CD14-positive monocyte (primary cell): ENCODE data around the gene H1-8. TPM values are rescaled to one million over a fixed set of nuclear protein-coding genes. Genes with fewer than 3 reads are reported as not detected.

Experiments used
- DNase-seq, 3 donors: peaks; one replicate each; pipeline ENCODE4 v3.0.0-alpha.2; 2011 to 2022
- H2AFZ ChIP-seq: 2 replicates; pipeline ENCODE4 v1.6.0; 2012; ENCODE audit warnings: mild to moderate bottlenecking, low read depth, low read length, inconsistent platforms; ENCODE audit not compliant: insufficient read depth, poor library complexity, severe bottlenecking
- H3K27ac ChIP-seq, 2 donors: 1 replicate in 1 of 2; 2 replicates in 1 of 2; pipeline ENCODE4 v1.5.1; 2012 to 2013; ENCODE audit warnings: low read length in 2 of 2, control low read depth in 1 of 2, inconsistent platforms in 1 of 2, low read depth in 1 of 2, mild to moderate bottlenecking in 1 of 2
- H3K27me3 ChIP-seq, 2 donors: one replicate each; pipeline versions ENCODE4 v1.6.0 to v1.6.1; 2011 to 2013; ENCODE audit warnings: low read length in 2 of 2; ENCODE audit not compliant: control insufficient read depth in 2 of 2, insufficient read depth in 2 of 2
- H3K36me3 ChIP-seq, 2 donors: replicated peaks in 1 of 2; 1 replicate in 1 of 2; 2 replicates in 1 of 2; pipeline versions ENCODE4 v1.5.1 to v1.6.1; 2012 to 2013; ENCODE audit warnings: low read length in 2 of 2, control low read depth in 1 of 2, inconsistent platforms in 1 of 2, mild to moderate bottlenecking in 1 of 2; ENCODE audit not compliant: insufficient read depth in 2 of 2, control insufficient read depth in 1 of 2
- H3K4me1 ChIP-seq, 2 donors: 1 replicate in 1 of 2; 2 replicates in 1 of 2; pipeline versions ENCODE4 v1.5.1 to v1.6.1; 2012 to 2013; ENCODE audit warnings: low read length in 2 of 2, control low read depth in 1 of 2, inconsistent platforms in 1 of 2, mild to moderate bottlenecking in 1 of 2, moderate library complexity in 1 of 2; ENCODE audit not compliant: insufficient read depth in 2 of 2, control insufficient read depth in 1 of 2
- H3K4me2 ChIP-seq: replicated peaks from 2 replicates; pipeline ENCODE3; 2012; ENCODE audit warnings: low read length, moderate library complexity, mild to moderate bottlenecking; ENCODE audit not compliant: poor library complexity, severe bottlenecking; ENCODE audit errors: extremely low read depth
- H3K4me3 ChIP-seq, 3 experiments: fragments of 200-600 bp in 1 of 3; sonication (generic) in 1 of 3; replicated peaks in 1 of 3; 1 replicate in 2 of 3; 2 replicates in 1 of 3; pipeline ENCODE4 v1.5.1; 2011 to 2013; ENCODE audit warnings: low read length in 3 of 3, mild to moderate bottlenecking in 3 of 3, control low read depth in 2 of 3, low read depth in 2 of 3, inconsistent platforms in 1 of 3, moderate library complexity in 1 of 3
- H3K79me2 ChIP-seq: 2 replicates; pipeline ENCODE4 v1.6.0; 2012; ENCODE audit warnings: mild to moderate bottlenecking, control low read depth, inconsistent platforms, low read length, moderate library complexity; ENCODE audit not compliant: insufficient read depth
- H3K9ac ChIP-seq: 2 replicates; pipeline ENCODE4 v1.6.0; 2017; ENCODE audit warnings: low read length, mild to moderate bottlenecking; ENCODE audit not compliant: insufficient read depth, poor library complexity, severe bottlenecking
- H3K9me3 ChIP-seq, 2 donors: replicated peaks in 1 of 2; 1 replicate in 1 of 2; 2 replicates in 1 of 2; pipeline versions ENCODE4 v1.5.1 to v1.6.1; 2012 to 2013; ENCODE audit warnings: low read length in 2 of 2, control low read depth in 1 of 2; ENCODE audit not compliant: control insufficient read depth in 1 of 2, insufficient read depth in 1 of 2
- H4K20me1 ChIP-seq: 2 replicates; pipeline ENCODE4 v1.6.0; 2012; ENCODE audit warnings: mild to moderate bottlenecking, low read length, control low read depth, moderate library complexity; ENCODE audit not compliant: insufficient read depth
- H3K27ac Mint-ChIP-seq, 7 donors: one replicate each; pipeline ENCODE4 v1.8.0; 2020; ENCODE audit warnings: mild to moderate bottlenecking in 7 of 7, mixed read lengths in 7 of 7, moderate library complexity in 6 of 7, inconsistent platforms in 2 of 7
- H3K27me3 Mint-ChIP-seq, 3 donors: one replicate each; pipeline ENCODE4 v1.8.0; 2021 to 2022; ENCODE audit warnings: low read depth in 3 of 3, mild to moderate bottlenecking in 3 of 3, mixed read lengths in 3 of 3, moderate library complexity in 3 of 3, inconsistent platforms in 1 of 3
- H3K36me3 Mint-ChIP-seq, 2 donors: one replicate each; pipeline ENCODE4 v1.8.0; 2020; ENCODE audit warnings: mixed read lengths in 2 of 2, inconsistent platforms in 1 of 2, mild to moderate bottlenecking in 1 of 2
- H3K4me1 Mint-ChIP-seq: one replicate; pipeline ENCODE4 v1.8.0; 2020; ENCODE audit warnings: mild to moderate bottlenecking, mixed read lengths
- H3K4me3 Mint-ChIP-seq, 2 donors: one replicate each; pipeline ENCODE4 v1.8.0; 2020; ENCODE audit warnings: mild to moderate bottlenecking in 2 of 2, mixed read lengths in 2 of 2, moderate library complexity in 1 of 2
- H3K9me3 Mint-ChIP-seq, 7 donors: one replicate each; pipeline ENCODE4 v1.8.0; 2020 to 2022; ENCODE audit warnings: mixed read lengths in 7 of 7, mild to moderate bottlenecking in 6 of 7, moderate library complexity in 6 of 7, inconsistent platforms in 2 of 7
- CTCF ChIP-seq: fragments of 200-600 bp; IDR thresholded peaks from one replicate; pipeline ENCODE4 v1.8.0; 2022; ENCODE audit warnings: antibody characterized with exemption, mild to moderate bottlenecking
- WGBS: methylation state at CpG from one replicate; pipeline ENCODE4 v1.1.5; 2013; ENCODE audit warnings: missing lambda C conversion rate; ENCODE audit not compliant: insufficient coverage; 5-methylcytosine and 5-hydroxymethylcytosine counted together
- intact Hi-C, 2 donors: fragments of 100-400 bp; cut with micrococcal nuclease; formaldehyde crosslinking; loops; one replicate each; pipeline versions ENCODE4 v1.15.0 to v1.15.1; 2023
- polyA plus RNA-seq, 3 donors: library from polyadenylated mRNA; depleted of rRNA in 1 of 3; unstranded in 2 of 3; stranded (reverse) in 1 of 3; fragments of 300-500 nt in 2 of 3; fragments of >200 nt in 1 of 3; fragmentation: Illumina TruSeq in 2 of 3; gene quantifications; 1 replicate in 2 of 3; 2 replicates in 1 of 3; pipeline ENCODE4 v1.2.3, GENCODE V29; 2012 to 2021

H1-8 gene
- polyA plus RNA-seq, 3 donors, result not detected

- H4K20me1 ChIP-seq, result peaks cover 49% of the 10 kb centered on the region
- Mint-ChIP-seq H3K27me3 (no peaks in the 10 kb centered on the region), H3K4me1 (peaks cover 50% of the 10 kb centered on the region), H3K9me3 (no peaks in the 10 kb centered on the region), H3K27ac (no peak overlapping the region), H3K4me3 (no peak overlapping the region), H3K36me3 (peaks cover 45 to 64% of the 10 kb centered on the region in 2 donors)
- H3K9ac ChIP-seq, result no peak overlapping the region
- intact Hi-C loops, result loop anchor here (2.0 to 5.0 kb wide), 2 partner anchors 19 to 37 kb away; no protein-coding TSS in a partner anchor
- no peak for TF ChIP-seq CTCF
- no peak overlapping the region for H3K27ac ChIP-seq
- H3K4me3 ChIP-seq, result no peak overlapping the region
- peaks cover 43 to 44% of the 10 kb centered on the region in 2 donors for H3K4me1 ChIP-seq
- H2AFZ ChIP-seq, result no peak overlapping the region
- WGBS, result 95% methylated on average over 10 of the region's 10 CpGs
- H3K36me3 ChIP-seq, result peaks cover 36 to 73% of the 10 kb centered on the region in 2 donors
- no peak overlapping the region for H3K4me2 ChIP-seq
- DNase-seq, result no peak
- no peaks in the 10 kb centered on the region for H3K9me3 ChIP-seq
- peaks cover 23% of the 10 kb centered on the region for H3K79me2 ChIP-seq
- H3K27me3 ChIP-seq, result no peaks in the 10 kb centered on the region
Observed at GRCh38 chr3:129579991-129580390, 37.0 kb downstream of the H1-8 start.

GRCh38 chr3:129581623-129582022 lies 38.6 kb downstream of the H1-8 start:
- Mint-ChIP-seq H3K4me1 (peaks cover 42% of the 10 kb centered on the region), H3K36me3 (peaks cover 45 to 67% of the 10 kb centered on the region in 2 donors), H3K9me3 (no peaks in the 10 kb centered on the region), H3K27ac (peak overlapping the region in 1 of 7 donors; percentile 35), H3K27me3 (no peaks in the 10 kb centered on the region), H3K4me3 (no peak overlapping the region)
- WGBS, result 98% methylated on average over 7 of the region's 8 CpGs
- peaks cover 36 to 38% of the 10 kb centered on the region in 2 donors for H3K4me1 ChIP-seq
- no peak for DNase-seq
- H3K9ac ChIP-seq, result no peak overlapping the region
- peaks cover 16% of the 10 kb centered on the region for H3K79me2 ChIP-seq
- H4K20me1 ChIP-seq, result peaks cover 60% of the 10 kb centered on the region
- no peak overlapping the region for H3K4me3 ChIP-seq
- H3K27ac ChIP-seq, result no peak overlapping the region
- no peak for TF ChIP-seq CTCF
- H3K4me2 ChIP-seq, result no peak overlapping the region
- H3K36me3 ChIP-seq, result peaks cover 44 to 74% of the 10 kb centered on the region in 2 donors
- H3K9me3 ChIP-seq, result no peaks in the 10 kb centered on the region
- intact Hi-C loops, result no loop called here
- H3K27me3 ChIP-seq, result no peaks in the 10 kb centered on the region
- no peak overlapping the region for H2AFZ ChIP-seq
